GM23338 (cell line): ENCODE data around the gene HK1. TPM values are rescaled to one million over a fixed set of nuclear protein-coding genes. Genes with fewer than 3 reads are reported as not detected.

Source experiments
- ATAC-seq: fragments of 200-7000 bp; cut with Tn5 transposase; 3 replicates; pipeline ENCODE4 v1.9.1; 2020
- DNase-seq: peaks from one replicate; pipeline ENCODE4 v3.0.0-alpha.2; 2015; ENCODE audit warnings: low spot score
- H2AFZ ChIP-seq: fragments of 200-600 bp; sonication (generic); 2 replicates; pipeline ENCODE4 v1.8.0; 2016; ENCODE audit warnings: antibody characterized with exemption, mild to moderate bottlenecking, moderate library complexity
- H3F3A ChIP-seq: fragments of 200-600 bp; sonication (generic); replicated peaks from 2 replicates; pipeline ENCODE4 v1.8.0; 2017; ENCODE audit warnings: antibody characterized with exemption, mixed run types, low read depth
- H3K27ac ChIP-seq: fragments of 200-600 bp; sonication (generic); 2 replicates; pipeline ENCODE4 v1.6.1; 2016; ENCODE audit warnings: low read depth
- H3K27me3 ChIP-seq: fragments of 200-600 bp; sonication (generic); 2 replicates; pipeline ENCODE4 v1.8.0; 2016; ENCODE audit warnings: mild to moderate bottlenecking, mixed run types, moderate library complexity; ENCODE audit not compliant: insufficient read depth
- H3K36me3 ChIP-seq: fragments of 200-600 bp; sonication (generic); 2 replicates; pipeline ENCODE4 v1.8.0; 2016; ENCODE audit warnings: mild to moderate bottlenecking; ENCODE audit not compliant: insufficient read depth
- H3K4me1 ChIP-seq: fragments of 200-600 bp; sonication (generic); 2 replicates; pipeline ENCODE4 v1.8.0; 2016; ENCODE audit warnings: mild to moderate bottlenecking, moderate library complexity; ENCODE audit not compliant: insufficient read depth
- H3K4me2 ChIP-seq: fragments of 200-600 bp; sonication (generic); 2 replicates; pipeline ENCODE4 v1.7.1; 2017; ENCODE audit warnings: mixed run types
- H3K4me3 ChIP-seq: fragments of 200-600 bp; sonication (generic); 2 replicates; pipeline ENCODE4 v1.6.1; 2016; ENCODE audit warnings: mixed run types
- H3K79me2 ChIP-seq: fragments of 200-600 bp; sonication (generic); replicated peaks from 2 replicates; pipeline ENCODE4 v1.8.0; 2017; ENCODE audit warnings: mild to moderate bottlenecking; ENCODE audit not compliant: insufficient read depth
- H3K9me2 ChIP-seq: fragments of 200-600 bp; sonication (generic); 2 replicates; pipeline ENCODE4 v1.8.0; 2017; ENCODE audit not compliant: insufficient read depth
- H4K20me1 ChIP-seq: fragments of 200-600 bp; sonication (generic); replicated peaks from 2 replicates; pipeline ENCODE4 v1.8.0; 2017; ENCODE audit warnings: mild to moderate bottlenecking; ENCODE audit not compliant: insufficient read depth
- H3K27ac Mint-ChIP-seq: 2 replicates; pipeline ENCODE4 v1.8.0; 2020; ENCODE audit warnings: inconsistent platforms, mild to moderate bottlenecking, moderate library complexity, mixed read lengths
- H3K27me3 Mint-ChIP-seq: 3 replicates; pipeline ENCODE4 v1.8.0; 2022; ENCODE audit warnings: low read depth, mild to moderate bottlenecking, moderate library complexity, mixed read lengths, inconsistent platforms; ENCODE audit not compliant: insufficient read depth, poor library complexity
- H3K36me3 Mint-ChIP-seq: 3 replicates; pipeline ENCODE4 v1.8.0; 2021; ENCODE audit warnings: low read depth, mild to moderate bottlenecking, inconsistent platforms, moderate library complexity, mixed read lengths
- H3K4me1 Mint-ChIP-seq: 3 replicates; pipeline ENCODE4 v1.8.0; 2020; ENCODE audit warnings: mild to moderate bottlenecking, inconsistent platforms, mixed read lengths
- H3K4me3 Mint-ChIP-seq: 3 replicates; pipeline ENCODE4 v1.8.0; 2021; ENCODE audit warnings: moderate library complexity, mild to moderate bottlenecking, inconsistent platforms, mixed read lengths
- H3K9me3 Mint-ChIP-seq: 3 replicates; pipeline ENCODE4 v1.8.0; 2020; ENCODE audit warnings: moderate library complexity, mild to moderate bottlenecking, inconsistent platforms, mixed read lengths
- CREB1 ChIP-seq: fragments of 250-450 bp; sonication (Bioruptor Pico); IDR thresholded peaks from 2 replicates; pipeline ENCODE4 v1.5.0; 2020; ENCODE audit warnings: low read depth, mild to moderate bottlenecking, moderate library complexity
- CTCF ChIP-seq, 2 experiments: fragments of 200-600 bp in 1 of 2; sonication (generic) in 1 of 2; conservative IDR thresholded peaks; 2 replicates each; pipeline versions ENCODE4 v1.5.1 to v1.6.1; 2016 to 2017; ENCODE audit warnings: antibody characterized with exemption in 2 of 2, low read depth in 2 of 2, mild to moderate bottlenecking in 2 of 2, moderate library complexity in 1 of 2
- ETS1 ChIP-seq: IDR thresholded peaks from 2 replicates; pipeline ENCODE4 v1.6.1; 2016; ENCODE audit warnings: antibody characterized with exemption
- EZH2 ChIP-seq: fragments of 200-600 bp; sonication (generic); IDR thresholded peaks from one replicate; pipeline ENCODE4 v1.8.0; 2017; ENCODE audit warnings: antibody characterized with exemption, mild to moderate bottlenecking, low read depth; ENCODE audit not compliant: unreplicated experiment
- EZH2phosphoT487 ChIP-seq: fragments of 200-600 bp; sonication (generic); IDR thresholded peaks from one replicate; pipeline ENCODE4 v1.8.1; 2018; ENCODE audit warnings: antibody characterized with exemption; ENCODE audit not compliant: unreplicated experiment
- JUNB ChIP-seq: IDR thresholded peaks from one replicate; pipeline ENCODE4 v1.6.1; 2016; ENCODE audit warnings: antibody characterized with exemption; ENCODE audit not compliant: unreplicated experiment
- NANOG ChIP-seq: IDR thresholded peaks from 2 replicates; pipeline ENCODE4 v1.6.1; 2016; ENCODE audit warnings: antibody characterized with exemption, borderline replicate concordance
- POLR2AphosphoS5 ChIP-seq: IDR thresholded peaks from 2 replicates; pipeline ENCODE4 v1.6.1; 2016; ENCODE audit warnings: antibody characterized with exemption, low read depth
- STAT1 ChIP-seq: IDR thresholded peaks from one replicate; pipeline ENCODE4 v1.6.1; 2016; ENCODE audit warnings: antibody characterized with exemption; ENCODE audit not compliant: unreplicated experiment
- ZNF114 ChIP-seq: fragments of 250-450 bp; sonication (Bioruptor Pico); IDR thresholded peaks from 2 replicates; pipeline ENCODE4 v1.5.0; 2020; ENCODE audit warnings: mild to moderate bottlenecking, moderate library complexity
- ZNF331 ChIP-seq: fragments of 250-450 bp; sonication (Bioruptor Pico); IDR thresholded peaks from 2 replicates; pipeline ENCODE4 v1.5.0; 2020; ENCODE audit warnings: low read depth, mild to moderate bottlenecking, moderate library complexity
- polyA plus RNA-seq: library from polyadenylated mRNA; unstranded; fragments of >200 nt; fragmentation: Nextera tagmentation; extraction: Ambion mirVana; gene quantifications from 2 replicates; pipeline ENCODE4 v1.2.1, GENCODE V29; 2016
- total RNA-seq: library from RNA; depleted of rRNA; stranded (reverse); fragments of >200 nt; shearing (Covaris generic); gene quantifications from 2 replicates; pipeline ENCODE4 v1.2.3, GENCODE V29; 2014
- TF ChIP-seq, protein P1 (sequence below): fragments of 250-450 bp; sonication (Bioruptor Pico); IDR thresholded peaks from 2 replicates; pipeline ENCODE4 v1.5.0; 2020; ENCODE audit warnings: mild to moderate bottlenecking, moderate library complexity
- TF ChIP-seq, protein P2 (sequence below): IDR thresholded peaks from one replicate; pipeline ENCODE4 v1.6.1; 2018; ENCODE audit warnings: antibody characterized with exemption; ENCODE audit not compliant: unreplicated experiment

The HK1 gene
- total and polyA plus RNA-seq, 2 experiments from 2014 or later = 76.6 to 229 TPM

- no peak overlapping the region for H3K27ac ChIP-seq
- H3F3A ChIP-seq = peaks cover under 1% of the 10 kb centered on the region; the same call in 1 of the 2 replicates
- no peak overlapping the region for H3K4me2 ChIP-seq
- no peaks in the 10 kb centered on the region for H3K9me2 ChIP-seq
- DNase-seq (no peak), ATAC-seq (no peak)
- no peak overlapping the region for H2AFZ ChIP-seq
- H3K9me3 Mint-ChIP-seq = no peaks in the 10 kb centered on the region
- no peak overlapping the region for H3K4me3 ChIP-seq
- peaks cover 14% of the 10 kb centered on the region for H3K27me3 Mint-ChIP-seq
- H3K27ac Mint-ChIP-seq = no peak overlapping the region
- no peaks in the 10 kb centered on the region for H3K27me3 ChIP-seq
- peaks cover 31% of the 10 kb centered on the region for H3K4me1 ChIP-seq
- no peaks in the 10 kb centered on the region; the same call in none of the 2 replicates for H4K20me1 ChIP-seq
- H3K4me1 Mint-ChIP-seq = peaks cover 34% of the 10 kb centered on the region
- no peak overlapping the region for H3K4me3 Mint-ChIP-seq
- TF ChIP-seq, protein P1, sequence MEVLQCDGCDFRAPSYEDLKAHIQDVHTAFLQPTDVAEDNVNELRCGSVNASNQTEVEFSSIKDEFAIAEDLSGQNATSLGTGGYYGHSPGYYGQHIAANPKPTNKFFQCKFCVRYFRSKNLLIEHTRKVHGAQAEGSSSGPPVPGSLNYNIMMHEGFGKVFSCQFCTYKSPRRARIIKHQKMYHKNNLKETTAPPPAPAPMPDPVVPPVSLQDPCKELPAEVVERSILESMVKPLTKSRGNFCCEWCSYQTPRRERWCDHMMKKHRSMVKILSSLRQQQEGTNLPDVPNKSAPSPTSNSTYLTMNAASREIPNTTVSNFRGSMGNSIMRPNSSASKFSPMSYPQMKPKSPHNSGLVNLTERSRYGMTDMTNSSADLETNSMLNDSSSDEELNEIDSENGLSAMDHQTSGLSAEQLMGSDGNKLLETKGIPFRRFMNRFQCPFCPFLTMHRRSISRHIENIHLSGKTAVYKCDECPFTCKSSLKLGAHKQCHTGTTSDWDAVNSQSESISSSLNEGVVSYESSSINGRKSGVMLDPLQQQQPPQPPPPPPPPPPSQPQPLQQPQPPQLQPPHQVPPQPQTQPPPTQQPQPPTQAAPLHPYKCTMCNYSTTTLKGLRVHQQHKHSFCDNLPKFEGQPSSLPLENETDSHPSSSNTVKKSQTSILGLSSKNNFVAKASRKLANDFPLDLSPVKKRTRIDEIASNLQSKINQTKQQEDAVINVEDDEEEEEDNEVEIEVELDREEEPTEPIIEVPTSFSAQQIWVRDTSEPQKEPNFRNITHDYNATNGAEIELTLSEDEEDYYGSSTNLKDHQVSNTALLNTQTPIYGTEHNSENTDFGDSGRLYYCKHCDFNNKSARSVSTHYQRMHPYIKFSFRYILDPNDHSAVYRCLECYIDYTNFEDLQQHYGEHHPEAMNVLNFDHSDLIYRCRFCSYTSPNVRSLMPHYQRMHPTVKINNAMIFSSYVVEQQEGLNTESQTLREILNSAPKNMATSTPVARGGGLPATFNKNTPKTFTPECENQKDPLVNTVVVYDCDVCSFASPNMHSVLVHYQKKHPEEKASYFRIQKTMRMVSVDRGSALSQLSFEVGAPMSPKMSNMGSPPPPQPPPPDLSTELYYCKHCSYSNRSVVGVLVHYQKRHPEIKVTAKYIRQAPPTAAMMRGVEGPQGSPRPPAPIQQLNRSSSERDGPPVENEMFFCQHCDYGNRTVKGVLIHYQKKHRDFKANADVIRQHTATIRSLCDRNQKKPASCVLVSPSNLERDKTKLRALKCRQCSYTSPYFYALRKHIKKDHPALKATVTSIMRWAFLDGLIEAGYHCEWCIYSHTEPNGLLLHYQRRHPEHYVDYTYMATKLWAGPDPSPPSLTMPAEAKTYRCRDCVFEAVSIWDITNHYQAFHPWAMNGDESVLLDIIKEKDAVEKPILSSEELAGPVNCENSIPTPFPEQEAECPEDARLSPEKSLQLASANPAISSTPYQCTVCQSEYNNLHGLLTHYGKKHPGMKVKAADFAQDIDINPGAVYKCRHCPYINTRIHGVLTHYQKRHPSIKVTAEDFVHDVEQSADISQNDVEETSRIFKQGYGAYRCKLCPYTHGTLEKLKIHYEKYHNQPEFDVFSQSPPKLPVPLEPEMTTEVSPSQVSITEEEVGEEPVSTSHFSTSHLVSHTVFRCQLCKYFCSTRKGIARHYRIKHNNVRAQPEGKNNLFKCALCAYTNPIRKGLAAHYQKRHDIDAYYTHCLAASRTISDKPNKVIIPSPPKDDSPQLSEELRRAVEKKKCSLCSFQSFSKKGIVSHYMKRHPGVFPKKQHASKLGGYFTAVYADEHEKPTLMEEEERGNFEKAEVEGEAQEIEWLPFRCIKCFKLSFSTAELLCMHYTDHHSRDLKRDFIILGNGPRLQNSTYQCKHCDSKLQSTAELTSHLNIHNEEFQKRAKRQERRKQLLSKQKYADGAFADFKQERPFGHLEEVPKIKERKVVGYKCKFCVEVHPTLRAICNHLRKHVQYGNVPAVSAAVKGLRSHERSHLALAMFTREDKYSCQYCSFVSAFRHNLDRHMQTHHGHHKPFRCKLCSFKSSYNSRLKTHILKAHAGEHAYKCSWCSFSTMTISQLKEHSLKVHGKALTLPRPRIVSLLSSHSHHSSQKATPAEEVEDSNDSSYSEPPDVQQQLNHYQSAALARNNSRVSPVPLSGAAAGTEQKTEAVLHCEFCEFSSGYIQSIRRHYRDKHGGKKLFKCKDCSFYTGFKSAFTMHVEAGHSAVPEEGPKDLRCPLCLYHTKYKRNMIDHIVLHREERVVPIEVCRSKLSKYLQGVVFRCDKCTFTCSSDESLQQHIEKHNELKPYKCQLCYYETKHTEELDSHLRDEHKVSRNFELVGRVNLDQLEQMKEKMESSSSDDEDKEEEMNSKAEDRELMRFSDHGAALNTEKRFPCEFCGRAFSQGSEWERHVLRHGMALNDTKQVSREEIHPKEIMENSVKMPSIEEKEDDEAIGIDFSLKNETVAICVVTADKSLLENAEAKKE (CRISPR knock-in tag) = no peak
- TF ChIP-seq NANOG (no peak), CREB1 (CRISPR knock-in tag) (no peak), JUNB (no peak), ETS1 (no peak), ZNF331 (CRISPR knock-in tag) (no peak), STAT1 (no peak), EZH2 (no peak), EZH2phosphoT487 (no peak), ZNF114 (no peak), POLR2AphosphoS5 (no peak), CTCF (conservative IDR thresholded peaks at IDR 0.05; ENCODE audit: low read depth in 2 of 2) (no peak)
- TF ChIP-seq, protein P2, sequence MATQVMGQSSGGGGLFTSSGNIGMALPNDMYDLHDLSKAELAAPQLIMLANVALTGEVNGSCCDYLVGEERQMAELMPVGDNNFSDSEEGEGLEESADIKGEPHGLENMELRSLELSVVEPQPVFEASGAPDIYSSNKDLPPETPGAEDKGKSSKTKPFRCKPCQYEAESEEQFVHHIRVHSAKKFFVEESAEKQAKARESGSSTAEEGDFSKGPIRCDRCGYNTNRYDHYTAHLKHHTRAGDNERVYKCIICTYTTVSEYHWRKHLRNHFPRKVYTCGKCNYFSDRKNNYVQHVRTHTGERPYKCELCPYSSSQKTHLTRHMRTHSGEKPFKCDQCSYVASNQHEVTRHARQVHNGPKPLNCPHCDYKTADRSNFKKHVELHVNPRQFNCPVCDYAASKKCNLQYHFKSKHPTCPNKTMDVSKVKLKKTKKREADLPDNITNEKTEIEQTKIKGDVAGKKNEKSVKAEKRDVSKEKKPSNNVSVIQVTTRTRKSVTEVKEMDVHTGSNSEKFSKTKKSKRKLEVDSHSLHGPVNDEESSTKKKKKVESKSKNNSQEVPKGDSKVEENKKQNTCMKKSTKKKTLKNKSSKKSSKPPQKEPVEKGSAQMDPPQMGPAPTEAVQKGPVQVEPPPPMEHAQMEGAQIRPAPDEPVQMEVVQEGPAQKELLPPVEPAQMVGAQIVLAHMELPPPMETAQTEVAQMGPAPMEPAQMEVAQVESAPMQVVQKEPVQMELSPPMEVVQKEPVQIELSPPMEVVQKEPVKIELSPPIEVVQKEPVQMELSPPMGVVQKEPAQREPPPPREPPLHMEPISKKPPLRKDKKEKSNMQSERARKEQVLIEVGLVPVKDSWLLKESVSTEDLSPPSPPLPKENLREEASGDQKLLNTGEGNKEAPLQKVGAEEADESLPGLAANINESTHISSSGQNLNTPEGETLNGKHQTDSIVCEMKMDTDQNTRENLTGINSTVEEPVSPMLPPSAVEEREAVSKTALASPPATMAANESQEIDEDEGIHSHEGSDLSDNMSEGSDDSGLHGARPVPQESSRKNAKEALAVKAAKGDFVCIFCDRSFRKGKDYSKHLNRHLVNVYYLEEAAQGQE = no peak
- no peaks in the 10 kb centered on the region; the same call in 1 of the 2 replicates for H3K36me3 ChIP-seq
- H3K79me2 ChIP-seq = peaks cover 94% of the 10 kb centered on the region
- peaks cover 20% of the 10 kb centered on the region for H3K36me3 Mint-ChIP-seq
These were observed 77.9 kb downstream of the HK1 start for GRCh38 chr10:69356187-69356586.
